A549 treated with DMSO at 1 μM for 4 hours (cell line): ENCODE measurements around the gene MAGED2. TPM values are rescaled to one million over a fixed set of nuclear protein-coding genes. Genes with fewer than 3 reads are reported as not detected.

Experiments used
- total RNA-seq: library from RNA; stranded (reverse); fragments of 200-300 nt; extraction: Qiagen RNA extraction; gene quantifications from 5 replicates; pipeline ENCODE4 v1.2.3, GENCODE V29; 2022; ENCODE audit warnings: low read depth

Gene MAGED2, protein sequence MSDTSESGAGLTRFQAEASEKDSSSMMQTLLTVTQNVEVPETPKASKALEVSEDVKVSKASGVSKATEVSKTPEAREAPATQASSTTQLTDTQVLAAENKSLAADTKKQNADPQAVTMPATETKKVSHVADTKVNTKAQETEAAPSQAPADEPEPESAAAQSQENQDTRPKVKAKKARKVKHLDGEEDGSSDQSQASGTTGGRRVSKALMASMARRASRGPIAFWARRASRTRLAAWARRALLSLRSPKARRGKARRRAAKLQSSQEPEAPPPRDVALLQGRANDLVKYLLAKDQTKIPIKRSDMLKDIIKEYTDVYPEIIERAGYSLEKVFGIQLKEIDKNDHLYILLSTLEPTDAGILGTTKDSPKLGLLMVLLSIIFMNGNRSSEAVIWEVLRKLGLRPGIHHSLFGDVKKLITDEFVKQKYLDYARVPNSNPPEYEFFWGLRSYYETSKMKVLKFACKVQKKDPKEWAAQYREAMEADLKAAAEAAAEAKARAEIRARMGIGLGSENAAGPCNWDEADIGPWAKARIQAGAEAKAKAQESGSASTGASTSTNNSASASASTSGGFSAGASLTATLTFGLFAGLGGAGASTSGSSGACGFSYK
- 72.5 to 90.7 TPM (median 81.1 TPM) in 5 replicates for total RNA-seq

DNA sequence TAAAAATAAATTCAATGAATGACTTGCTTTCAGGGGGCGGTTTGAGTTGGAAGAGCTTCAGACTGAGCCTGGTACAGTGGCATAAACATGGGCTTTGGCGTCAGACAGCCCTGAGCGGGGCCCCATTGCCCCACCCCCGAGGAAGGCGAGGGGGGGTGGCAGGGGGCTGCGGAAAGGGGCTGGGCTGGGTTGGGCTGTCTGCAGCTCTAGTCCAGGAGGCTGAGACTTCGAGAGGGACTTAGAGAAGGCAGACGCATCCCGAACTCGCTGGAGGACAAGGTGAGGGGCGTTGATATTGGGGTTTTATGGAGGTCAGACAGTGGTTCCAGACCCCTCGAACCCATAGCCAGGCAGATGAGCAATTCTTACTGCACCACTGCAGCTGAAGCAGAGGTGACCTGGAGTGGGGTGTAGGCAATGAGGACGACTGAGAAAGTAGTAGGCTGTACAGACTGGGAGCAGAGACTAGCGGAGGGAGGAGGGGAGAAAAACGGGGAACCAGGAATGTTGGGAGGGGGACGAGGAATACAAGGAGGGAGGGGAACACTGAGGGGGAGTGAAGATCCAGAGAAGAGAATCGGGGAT is at the start of gene MAGED2:
MAGED2 (plus strand) TSS at position 222 of the 585 bp plus-strand sequence. CDS start 1,587 bp downstream, outside the sequence.

DNA sequence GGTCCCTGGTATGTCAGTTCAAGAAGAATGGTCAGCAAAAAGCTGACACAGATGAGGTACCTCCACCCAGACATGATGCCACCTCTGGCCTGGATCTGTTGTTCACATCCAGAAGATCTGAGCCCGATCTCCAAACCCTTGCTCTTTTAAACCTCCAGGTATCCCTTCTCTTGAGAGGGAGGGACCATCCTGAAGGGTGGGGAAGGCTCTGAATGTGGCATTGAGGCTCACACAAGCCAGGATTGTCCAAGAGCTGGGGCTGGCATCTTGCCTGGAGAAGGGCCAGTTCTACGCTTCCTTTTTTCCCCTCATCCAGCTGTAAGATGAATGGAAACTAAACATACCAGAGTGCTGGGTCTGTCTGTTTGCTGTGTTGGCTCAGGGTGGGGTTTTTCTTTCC is 9.4 kb upstream of the MAGED2 start, which contains the start of gene ITIH6:
ITIH6 (minus strand) TSS at position 119 of the 400 bp plus-strand sequence; CDS start at position 74, 45 bp downstream.

Other genes starting within 250 kb of the MAGED2 start
- not detected in 5 replicates for gene ITIH6, start 9.5 kb upstream of the MAGED2 start, total RNA-seq
- 0.47 to 0.88 TPM (median 0.64 TPM) in 5 replicates for gene TRO, start 113.1 kb downstream of the MAGED2 start, total RNA-seq
- gene PFKFB1, start 186.4 kb downstream of the MAGED2 start, total RNA-seq: 0.06 to 0.11 TPM (median 0.09 TPM) in 3 of 5 replicates, not detected in the others
- gene APEX2, start 192.6 kb downstream of the MAGED2 start, total RNA-seq: 31.8 to 38.4 TPM (median 33.5 TPM) in 5 replicates
- not detected in 5 replicates for gene ALAS2, start 223.2 kb downstream of the MAGED2 start, total RNA-seq